Immature natural killer cell (primary cell): Measurements from ENCODE around the gene FNDC10. TPM values are rescaled to one million over a fixed set of nuclear protein-coding genes. Genes with fewer than 3 reads are reported as not detected.

Experiments used
- DNase-seq, 3 donors: peaks; one replicate each; pipeline ENCODE4 v3.0.0; 2022; ENCODE audit warnings: mixed read lengths in 1 of 3
- H3K27ac Mint-ChIP-seq, 6 donors: one replicate each; pipeline ENCODE4 v1.8.0; 2020; ENCODE audit warnings: mixed read lengths in 6 of 6, mild to moderate bottlenecking in 5 of 6, inconsistent platforms in 4 of 6, moderate library complexity in 3 of 6
- H3K27me3 Mint-ChIP-seq, 3 donors: one replicate each; pipeline ENCODE4 v1.8.0; 2020 to 2021; ENCODE audit warnings: low read depth in 3 of 3, mild to moderate bottlenecking in 3 of 3, mixed read lengths in 3 of 3, moderate library complexity in 3 of 3, inconsistent platforms in 1 of 3
- H3K36me3 Mint-ChIP-seq, 3 donors: one replicate each; pipeline ENCODE4 v1.8.0; 2020; ENCODE audit warnings: mixed read lengths in 3 of 3, inconsistent platforms in 2 of 3, mild to moderate bottlenecking in 2 of 3
- H3K4me1 Mint-ChIP-seq, 2 donors: one replicate each; pipeline ENCODE4 v1.8.0; 2020; ENCODE audit warnings: inconsistent platforms in 2 of 2, mild to moderate bottlenecking in 2 of 2, mixed read lengths in 2 of 2, moderate library complexity in 1 of 2
- H3K4me3 Mint-ChIP-seq, 5 donors: one replicate each; pipeline ENCODE4 v1.8.0; 2020; ENCODE audit warnings: mild to moderate bottlenecking in 5 of 5, mixed read lengths in 5 of 5, inconsistent platforms in 3 of 5, moderate library complexity in 3 of 5
- H3K9me3 Mint-ChIP-seq, 6 donors: one replicate each; pipeline ENCODE4 v1.8.0; 2020; ENCODE audit warnings: mild to moderate bottlenecking in 6 of 6, mixed read lengths in 6 of 6, inconsistent platforms in 4 of 6, moderate library complexity in 3 of 6
- polyA plus RNA-seq, 3 donors: library from polyadenylated mRNA; unstranded; fragments of 300-500 nt; fragmentation: Illumina TruSeq; gene quantifications; one replicate each; pipeline ENCODE4 v1.2.3, GENCODE V29; 2021

Gene FNDC10
- polyA plus RNA-seq, 3 donors from 2014 or later, result 0.64 to 1.4 (median 1.1) TPM

DNA sequence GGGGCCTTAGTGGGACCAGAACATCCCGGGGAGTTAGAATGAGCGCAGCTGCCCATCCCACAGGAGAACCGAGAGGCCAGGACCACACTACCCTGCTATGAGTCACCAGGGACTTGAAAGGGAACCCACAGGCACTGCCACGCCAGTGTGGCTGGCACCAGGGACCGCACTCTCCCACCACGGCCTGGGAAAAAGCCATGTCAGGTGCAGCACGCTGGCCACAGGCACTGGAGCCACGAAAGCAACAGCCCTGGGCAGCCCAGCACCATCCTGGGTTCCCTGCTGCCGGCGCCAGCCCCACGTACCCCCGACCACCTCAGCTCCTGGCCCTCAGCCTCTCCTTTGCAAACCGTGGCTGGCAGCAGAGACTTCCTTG lies 45.4 kb downstream of the FNDC10 start:
- peaks cover 0 to 3% (median 0%) of the 10 kb centered on the region in 3 donors for H3K27me3 Mint-ChIP-seq
- H3K9me3 Mint-ChIP-seq, result no peaks in the 10 kb centered on the region
- DNase-seq, result no peak
- no peaks in the 10 kb centered on the region for H3K36me3 Mint-ChIP-seq
- peak overlapping the region in 1 of 6 donors; percentile 34 for H3K27ac Mint-ChIP-seq
- H3K4me3 Mint-ChIP-seq, result no peak overlapping the region
- H3K4me1 Mint-ChIP-seq, result peaks cover 0 to 5% of the 10 kb centered on the region in 2 donors

DNA sequence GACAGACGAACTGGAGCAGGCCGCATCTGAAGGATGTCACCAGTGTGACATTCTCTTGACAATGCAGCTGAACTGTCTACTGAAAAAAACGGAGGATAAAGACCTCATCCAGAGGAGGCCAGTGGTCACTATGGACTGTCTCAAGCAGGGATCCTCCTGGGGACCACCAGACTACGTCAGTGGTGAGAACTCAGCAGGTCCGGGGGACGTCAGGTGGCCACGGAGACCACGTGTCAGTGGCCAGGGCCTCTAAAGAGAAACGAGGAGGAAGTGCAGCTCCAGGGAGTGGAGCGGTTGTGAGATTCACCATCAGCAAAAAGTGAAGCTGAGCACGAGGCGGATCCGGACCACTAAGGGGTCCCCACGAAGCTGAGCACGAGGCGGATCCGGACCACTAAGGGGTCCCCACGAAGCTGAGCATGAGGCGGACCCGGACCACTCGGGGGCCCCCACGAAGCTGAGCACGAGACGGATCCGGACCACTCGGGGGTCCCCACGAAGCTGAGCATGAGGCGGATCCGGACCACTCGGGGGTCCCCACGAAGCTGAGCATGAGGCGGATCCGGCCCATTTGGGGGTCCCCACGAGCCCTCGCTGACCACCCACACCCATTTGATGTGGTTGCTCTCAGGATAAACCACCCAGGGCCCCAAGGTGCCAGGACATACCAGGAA lies 46.0 kb downstream of the FNDC10 start:
- Mint-ChIP-seq H3K36me3 (no peaks in the 10 kb centered on the region), H3K4me3 (no peak overlapping the region), H3K27ac (peak overlapping the region in 3 of 6 donors; percentile 24 to 50 (median 46)), H3K4me1 (peaks cover 0 to 5% of the 10 kb centered on the region in 2 donors), H3K27me3 (no peaks in the 10 kb centered on the region), H3K9me3 (no peaks in the 10 kb centered on the region)
- no peak for DNase-seq

DNA sequence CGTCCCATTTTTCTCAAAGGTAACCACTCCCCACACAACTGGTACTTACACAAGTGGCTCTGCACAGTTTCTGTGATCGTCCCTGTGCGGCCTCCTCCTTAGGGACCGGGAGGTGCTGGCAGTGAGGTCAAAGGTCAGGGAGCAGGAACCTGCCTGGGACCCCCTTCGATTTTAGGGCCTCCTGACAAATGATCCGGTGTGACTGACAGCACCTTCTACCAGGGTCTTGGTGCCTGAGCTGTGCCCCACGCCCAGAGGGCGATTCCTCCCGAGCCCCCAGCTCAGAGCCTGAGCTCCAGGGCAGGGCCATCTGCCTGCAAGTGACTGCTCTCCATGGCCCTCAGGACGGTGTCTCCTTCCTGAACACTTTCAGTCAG lies 47.7 kb downstream of the FNDC10 start:
- DNase-seq, result no peak
- Mint-ChIP-seq H3K27ac (peak overlapping the region in 1 of 6 donors; percentile 34), H3K27me3 (no peaks in the 10 kb centered on the region), H3K36me3 (no peaks in the 10 kb centered on the region), H3K4me3 (no peak overlapping the region), H3K4me1 (peaks cover 0 to 3% of the 10 kb centered on the region in 2 donors), H3K9me3 (no peaks in the 10 kb centered on the region)

- Mint-ChIP-seq H3K4me1 (peaks cover 0 to 3% of the 10 kb centered on the region in 2 donors), H3K27me3 (no peaks in the 10 kb centered on the region), H3K4me3 (no peak overlapping the region), H3K27ac (peak overlapping the region in 1 of 6 donors; percentile 39), H3K36me3 (no peaks in the 10 kb centered on the region), H3K9me3 (no peaks in the 10 kb centered on the region)
- DNase-seq, result no peak
Observed at GRCh38 chr1:1551524-1552262, 48.2 kb downstream of the FNDC10 start.

DNA sequence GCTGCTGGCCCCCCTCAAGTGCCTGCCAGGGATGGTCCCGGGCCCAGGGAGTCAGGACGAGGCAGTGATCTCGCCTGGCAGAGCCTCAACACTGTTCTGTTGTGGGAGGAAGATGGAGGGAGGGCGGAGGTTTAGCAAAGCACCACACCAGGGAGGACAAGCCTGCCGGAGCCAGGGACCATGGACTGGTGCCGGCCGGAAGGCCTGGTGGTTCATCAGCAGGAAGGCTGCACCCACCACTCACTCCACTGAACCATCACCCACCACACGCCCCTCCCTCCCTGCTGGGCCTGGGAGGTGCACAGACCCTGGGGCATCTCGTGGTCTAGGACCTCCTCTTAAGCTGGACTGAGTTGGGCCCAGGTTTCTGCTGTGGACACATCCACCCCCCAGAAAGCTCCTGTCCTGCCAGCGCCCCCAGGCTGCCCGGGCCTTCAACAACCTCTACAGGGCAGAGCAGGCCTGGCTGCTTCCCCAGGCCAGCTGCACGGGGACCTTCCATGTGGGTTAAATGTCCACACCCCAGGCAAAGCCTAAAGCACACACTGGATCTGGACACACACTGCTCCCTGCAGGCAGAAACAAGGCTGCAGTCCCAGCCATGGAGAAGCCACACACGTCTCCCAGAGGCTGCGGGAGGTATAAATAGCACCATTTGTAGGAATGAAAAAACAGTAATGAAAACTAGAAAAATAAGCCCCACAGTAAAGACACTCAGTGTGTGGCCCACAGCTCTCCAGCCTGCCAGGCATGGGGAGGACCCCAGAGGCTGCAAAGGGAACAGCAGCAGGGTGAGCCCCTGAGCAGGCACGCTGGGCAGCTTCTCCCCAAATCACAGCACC lies 49.1 kb downstream of the FNDC10 start:
- H3K4me1 Mint-ChIP-seq, result peaks cover 0 to 3% of the 10 kb centered on the region in 2 donors
- no peak for DNase-seq
- H3K27ac Mint-ChIP-seq, result no peak overlapping the region
- H3K36me3 Mint-ChIP-seq, result no peaks in the 10 kb centered on the region
- no peaks in the 10 kb centered on the region for H3K27me3 Mint-ChIP-seq
- H3K9me3 Mint-ChIP-seq, result no peaks in the 10 kb centered on the region
- H3K4me3 Mint-ChIP-seq, result no peak overlapping the region

DNA sequence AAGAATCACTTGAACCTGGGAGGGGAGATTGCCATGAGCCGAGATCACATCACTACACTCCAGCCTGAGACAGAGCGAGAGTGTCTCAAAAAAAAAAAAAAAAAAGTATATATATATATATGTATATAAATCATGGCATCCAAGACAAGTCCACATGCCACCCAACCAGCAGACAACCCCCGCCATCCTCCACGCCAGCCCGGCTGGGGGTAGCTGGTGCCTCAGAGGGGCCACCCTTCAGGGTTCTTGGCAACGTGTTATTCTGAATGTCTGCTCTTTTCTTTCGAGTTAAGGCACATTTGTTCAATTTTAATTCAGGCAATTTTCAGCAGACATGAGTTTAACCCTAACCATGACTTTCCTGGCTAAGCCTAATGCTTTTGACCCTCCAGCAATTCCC lies 49.8 kb downstream of the FNDC10 start:
- no peaks in the 10 kb centered on the region for H3K36me3 Mint-ChIP-seq
- no peak overlapping the region for H3K27ac Mint-ChIP-seq
- H3K4me1 Mint-ChIP-seq, result peaks cover 0 to 3% of the 10 kb centered on the region in 2 donors
- H3K4me3 Mint-ChIP-seq, result no peak overlapping the region
- no peak for DNase-seq
- H3K27me3 Mint-ChIP-seq, result no peaks in the 10 kb centered on the region
- H3K9me3 Mint-ChIP-seq, result no peaks in the 10 kb centered on the region

DNA sequence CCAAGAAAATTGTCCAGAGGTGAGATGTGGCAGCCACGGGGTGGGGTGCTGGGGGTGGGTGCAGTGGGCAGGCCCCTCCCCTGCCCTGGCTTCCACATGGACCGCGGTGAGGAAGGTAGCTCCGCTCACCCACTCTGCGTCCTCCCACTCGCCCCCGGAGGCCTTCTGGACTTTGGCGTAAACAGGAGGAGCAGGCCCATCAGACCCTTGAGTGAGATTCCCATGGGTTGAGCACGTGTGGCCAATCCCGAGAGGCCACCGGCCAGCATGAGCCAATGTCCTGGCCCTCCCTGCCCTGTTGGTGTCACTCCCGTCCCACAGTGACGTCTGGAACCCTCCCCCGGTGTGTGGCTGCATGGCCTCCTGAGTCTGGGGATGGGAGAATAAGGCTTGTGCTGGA lies 51.3 kb downstream of the FNDC10 start:
- no peaks in the 10 kb centered on the region for H3K36me3 Mint-ChIP-seq
- no peak for DNase-seq
- H3K4me1 Mint-ChIP-seq, result no peaks in the 10 kb centered on the region
- no peak overlapping the region for H3K27ac Mint-ChIP-seq
- no peaks in the 10 kb centered on the region for H3K27me3 Mint-ChIP-seq
- no peaks in the 10 kb centered on the region for H3K9me3 Mint-ChIP-seq
- H3K4me3 Mint-ChIP-seq, result no peak overlapping the region

Other genes starting within 250 kb of the FNDC10 start
- not detected for gene MXRA8, start 241.6 kb downstream of the FNDC10 start, polyA plus RNA-seq
- gene AURKAIP1, start 224.9 kb downstream of the FNDC10 start, polyA plus RNA-seq, result 100 to 1,000 TPM; 168 to 216 (median 190) TPM
- gene CCNL2, start 200.8 kb downstream of the FNDC10 start, polyA plus RNA-seq, result 10 to 100 TPM; 16.7 to 34.6 (median 22.0) TPM
- 100 to 1,000 TPM; 167 to 194 (median 182) TPM for gene MRPL20, start 192.8 kb downstream of the FNDC10 start, polyA plus RNA-seq
- gene ANKRD65, start 178.9 kb downstream of the FNDC10 start, polyA plus RNA-seq, result not detected
- gene VWA1, start 164.4 kb downstream of the FNDC10 start, polyA plus RNA-seq, result not detected
- 1 to 10 TPM; 1.5 to 4.0 (median 3.1) TPM for gene ATAD3C, start 150.4 kb downstream of the FNDC10 start, polyA plus RNA-seq
- 1 to 10 TPM in 2 of 3 donors, under 1 TPM in 1; 0.39 to 5.0 (median 2.5) TPM for gene ATAD3B, start 128.4 kb downstream of the FNDC10 start, polyA plus RNA-seq
- gene ATAD3A, start 88.0 kb downstream of the FNDC10 start, polyA plus RNA-seq, result 10 to 100 TPM in 1 of 3 donors, 1 to 10 TPM in 2; 6.4 to 14.5 (median 7.3) TPM
- not detected for gene TMEM240, start 59.5 kb downstream of the FNDC10 start, polyA plus RNA-seq
- 100 to 1,000 TPM; 159 to 241 (median 160) TPM for gene SSU72, start 25.3 kb downstream of the FNDC10 start, polyA plus RNA-seq
- 10 to 100 TPM; 44.0 to 89.0 (median 86.7) TPM for gene MIB2, start 15.4 kb upstream of the FNDC10 start, polyA plus RNA-seq
- gene MMP23B, start 32.0 kb upstream of the FNDC10 start, polyA plus RNA-seq, result 10 to 100 TPM; 10.4 to 22.3 (median 12.6) TPM
- gene CDK11B, start 58.9 kb upstream of the FNDC10 start, polyA plus RNA-seq, result 10 to 100 TPM in 1 of 3 donors, 1 to 10 TPM in 2; 4.8 to 25.0 (median 8.1) TPM
- gene SLC35E2B, start 92.7 kb upstream of the FNDC10 start, polyA plus RNA-seq, result 10 to 100 TPM; 14.4 to 37.7 (median 18.1) TPM
- 10 to 100 TPM in 2 of 3 donors, 1 to 10 TPM in 1; 1.6 to 32.6 (median 14.9) TPM for gene CDK11A, start 124.2 kb upstream of the FNDC10 start, polyA plus RNA-seq
- gene NADK, start 178.3 kb upstream of the FNDC10 start, polyA plus RNA-seq, result 10 to 100 TPM; 30.9 to 53.3 (median 37.3) TPM